Activated CD4-positive, alpha-beta T cell treated with anti-CD3 and anti-CD28 coated beads, Interleukin-2, Interleukin-6, amounts not matched to agents 100 ng/mL and 50 ng/mL, durations not matched to agents 16 hours and 8 hours (primary cell): Measurements from ENCODE around the gene OR2A1.
"Not testable (repeated sequence)": the region's sequence is repeated elsewhere in the genome, so short reads cannot be mapped to it uniquely, and the experiment has no call there.

Experiments
- DNase-seq: peaks from one replicate; pipeline ENCODE4 v3.0.0-alpha.2; 2020

OR2A1 gene, protein sequence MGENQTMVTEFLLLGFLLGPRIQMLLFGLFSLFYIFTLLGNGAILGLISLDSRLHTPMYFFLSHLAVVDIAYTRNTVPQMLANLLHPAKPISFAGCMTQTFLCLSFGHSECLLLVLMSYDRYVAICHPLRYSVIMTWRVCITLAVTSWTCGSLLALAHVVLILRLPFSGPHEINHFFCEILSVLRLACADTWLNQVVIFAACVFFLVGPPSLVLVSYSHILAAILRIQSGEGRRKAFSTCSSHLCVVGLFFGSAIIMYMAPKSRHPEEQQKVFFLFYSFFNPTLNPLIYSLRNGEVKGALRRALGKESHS

DNA sequence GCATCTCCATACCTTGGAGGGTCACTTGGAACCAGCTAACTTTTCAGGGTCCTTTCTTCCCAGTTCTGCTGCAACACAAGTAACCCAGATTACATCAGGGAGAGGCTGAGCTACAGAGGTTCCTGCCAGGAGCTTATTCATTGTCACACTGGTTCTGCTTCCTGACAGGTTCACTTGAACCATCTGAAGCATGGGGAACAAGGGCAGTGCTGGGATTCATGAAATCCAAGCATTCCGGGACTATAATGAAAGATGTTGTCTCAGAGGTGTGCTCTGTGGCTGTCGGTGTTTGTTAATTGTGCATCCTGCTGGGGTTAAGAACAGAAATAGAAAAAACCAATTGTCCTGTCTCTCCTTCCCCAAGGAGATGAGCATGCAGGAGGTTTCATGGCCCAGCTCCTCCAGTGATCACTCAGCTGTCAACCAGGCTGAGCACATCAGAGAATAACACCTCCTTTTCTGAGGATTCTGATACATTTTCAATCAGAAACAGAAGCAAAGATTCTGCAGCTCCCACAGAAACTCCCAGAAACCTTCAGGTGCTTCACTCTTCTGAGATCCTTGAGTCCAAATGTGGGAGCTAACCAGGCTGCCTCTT is at the start of gene OR2A1:
Gene OR2A1 (plus strand): TSS at position 548 of the 598 bp plus-strand sequence. CDS start 5,706 bp downstream, outside the sequence.
- DNase-seq: not testable (repeated sequence)

DNA sequence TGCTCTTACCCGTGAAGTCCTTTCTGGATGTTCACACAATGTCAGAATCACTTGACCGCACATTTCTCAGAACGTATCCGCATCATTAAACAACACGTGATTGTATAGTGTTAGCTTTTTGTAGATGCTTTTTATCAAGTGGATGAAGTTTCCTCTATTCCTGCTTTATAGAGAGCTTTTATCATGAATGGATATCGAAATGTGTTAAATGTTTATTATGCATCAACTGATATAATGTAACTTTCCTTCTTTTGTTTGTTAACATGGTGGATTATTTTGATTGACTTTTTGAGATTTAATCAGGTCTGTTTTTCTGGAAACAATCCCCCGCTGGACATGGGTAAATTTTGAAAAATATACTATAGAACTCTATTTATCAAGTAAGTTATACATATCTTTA is 47.5 kb upstream of the OR2A1 start, which contains the start of gene OR2A7:
Gene OR2A7 (minus strand): TSS at position 101 of the 400 bp plus-strand sequence. CDS start 5,164 bp downstream, outside the sequence.
- not testable (repeated sequence) for DNase-seq

DNA sequence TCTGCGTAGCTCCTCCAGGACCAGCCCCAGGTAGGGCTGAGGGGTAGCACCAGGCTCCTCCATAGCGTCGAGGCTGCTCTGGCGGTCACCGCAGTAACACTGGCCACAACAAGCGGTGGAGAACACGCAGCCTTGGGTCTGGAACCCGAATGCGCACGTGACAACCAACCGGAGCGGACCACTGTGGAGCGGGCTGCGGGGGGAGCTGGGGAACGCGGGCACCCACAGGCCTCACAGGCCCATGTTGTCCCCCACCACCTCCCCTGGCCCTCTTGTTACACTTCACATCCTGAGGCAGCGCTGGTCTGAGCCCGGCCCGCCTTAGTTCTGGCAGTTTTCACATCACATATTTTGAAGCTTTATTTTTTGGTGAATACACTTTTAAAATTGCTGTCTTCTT is 43.0 kb upstream of the OR2A1 start, which contains the start of gene CTAGE8:
Gene CTAGE8 (minus strand): TSS at position 101 of the 400 bp plus-strand sequence. CDS start 38 bp downstream, at position 63.
- DNase-seq: not testable (repeated sequence)

DNA sequence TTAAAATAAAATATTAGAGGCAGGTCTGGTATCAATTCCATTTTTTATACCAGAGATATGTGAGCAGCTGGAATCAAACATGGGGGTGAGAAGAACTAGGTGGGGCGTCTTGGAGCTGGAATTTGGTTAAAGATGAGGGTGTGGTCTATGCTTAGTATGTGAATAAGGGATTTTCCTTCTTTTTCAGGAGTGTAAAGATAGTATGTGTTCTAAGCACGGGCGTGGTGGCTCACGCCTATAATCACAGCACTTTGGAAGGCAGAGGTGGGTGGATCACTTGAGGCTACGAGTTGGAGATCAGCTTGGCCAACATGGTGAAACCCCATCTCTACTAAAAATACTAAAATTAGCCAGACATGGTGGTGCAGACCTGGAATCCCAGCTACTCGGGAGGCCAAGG is 36.9 kb upstream of the OR2A1 start:
- DNase-seq: not testable (repeated sequence)

DNA sequence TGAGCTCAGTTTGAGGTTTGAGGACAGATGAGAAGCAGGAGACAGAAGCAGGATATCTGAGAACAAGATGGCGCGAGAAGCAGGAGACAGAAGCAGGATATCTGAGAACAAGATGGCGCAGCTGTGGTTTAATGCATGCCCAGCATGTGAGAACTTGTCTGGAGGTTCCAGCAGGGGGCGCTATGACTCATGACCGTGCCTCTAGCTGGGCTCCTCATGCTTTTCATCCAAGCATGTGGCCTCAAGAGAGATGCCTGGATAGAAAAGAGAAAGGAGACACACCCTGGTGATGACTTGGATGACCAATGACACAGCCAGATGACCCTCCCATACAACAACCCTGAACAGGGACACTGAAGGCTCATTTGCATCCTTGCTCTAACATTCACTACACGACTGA is 32.2 kb upstream of the OR2A1 start:
- not testable (repeated sequence) for DNase-seq

DNA sequence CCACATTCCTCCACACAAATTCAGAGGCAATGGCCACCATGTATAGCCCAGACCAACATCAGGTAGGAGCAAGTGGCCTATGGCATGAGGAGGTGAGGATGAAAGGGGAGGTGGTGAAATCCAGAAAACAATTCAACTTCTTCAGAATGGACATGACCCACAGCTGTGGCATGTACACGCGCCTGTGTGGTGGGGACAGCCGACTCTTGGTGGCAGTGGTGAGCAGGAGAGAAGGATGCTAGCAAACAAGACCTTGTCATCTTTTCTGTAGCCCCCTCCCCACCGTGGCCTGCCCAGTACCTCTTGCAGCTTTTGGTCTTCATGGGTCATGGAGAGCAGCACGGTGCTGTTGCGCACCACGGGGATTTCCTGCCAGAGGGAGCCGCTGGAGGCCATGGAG is 30.2 kb upstream of the OR2A1 start:
- not testable (repeated sequence) for DNase-seq

DNA sequence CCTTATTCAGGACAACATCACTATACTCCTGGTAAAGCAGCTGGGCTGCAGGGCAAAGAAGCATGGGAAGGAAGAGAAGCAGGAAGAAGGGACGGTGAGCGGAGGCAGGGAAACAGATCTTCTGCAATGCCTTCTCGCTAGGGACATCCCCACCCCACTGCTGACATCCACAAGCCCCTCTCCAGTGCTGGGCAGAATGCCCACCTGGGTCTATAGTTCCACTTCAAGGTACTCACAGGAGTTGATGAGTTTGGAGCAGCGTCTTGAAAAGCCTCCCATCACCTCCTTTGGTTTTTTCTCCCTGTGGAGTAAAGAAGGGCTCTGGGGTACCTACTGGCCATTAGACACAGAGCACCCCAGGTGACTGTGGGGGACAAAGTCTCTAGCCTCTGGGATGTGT is 29.7 kb upstream of the OR2A1 start:
- not testable (repeated sequence) for DNase-seq

DNA sequence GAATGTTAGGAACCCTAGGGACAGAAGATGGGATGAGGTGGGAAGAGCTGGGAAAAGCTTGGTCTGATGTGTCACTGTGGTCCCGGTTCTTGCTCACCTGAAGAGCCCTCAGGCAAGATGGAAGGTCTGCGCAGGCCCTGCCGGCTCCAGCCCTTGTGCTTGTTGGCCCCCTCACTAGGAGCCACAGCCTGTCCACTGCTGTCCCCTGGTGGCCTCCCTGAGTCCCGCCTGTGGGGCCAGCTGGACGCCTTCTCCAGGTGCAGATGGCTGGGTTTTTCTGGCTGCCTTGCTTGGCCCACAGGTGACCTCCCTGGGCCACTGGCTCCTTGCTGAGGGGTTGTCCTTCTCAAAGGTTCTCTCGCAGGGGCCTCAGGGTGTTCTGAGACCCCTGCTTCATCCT is 28.5 kb upstream of the OR2A1 start:
- not testable (repeated sequence) for DNase-seq

DNA sequence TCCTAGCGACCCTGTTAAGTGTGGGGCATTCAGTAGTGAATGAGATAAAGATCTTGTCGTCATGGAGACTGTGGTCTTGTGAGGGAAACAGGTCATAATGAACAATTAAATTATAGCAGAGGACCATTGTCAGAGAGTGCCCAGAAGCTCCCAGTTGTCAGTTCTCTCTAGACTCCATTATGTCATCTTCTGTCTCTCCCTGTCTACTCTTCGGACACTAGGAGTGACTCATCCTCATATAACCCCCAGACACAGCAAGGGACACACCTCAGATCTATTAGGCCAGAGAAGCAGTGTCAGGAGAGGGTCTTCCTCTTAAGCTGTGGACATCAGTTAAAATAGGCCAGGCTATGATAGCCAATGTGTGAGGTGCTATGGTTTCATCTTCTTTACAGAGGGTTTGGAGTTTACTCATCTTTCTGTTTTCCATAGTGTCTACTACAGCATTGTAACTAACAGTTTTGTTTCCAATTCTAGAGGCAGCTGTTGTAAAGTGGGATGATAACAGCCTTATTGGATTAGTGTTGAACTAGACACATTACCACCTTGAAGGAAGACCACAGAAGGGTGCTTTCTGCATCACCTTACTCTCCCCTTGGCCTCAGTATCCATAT is 24.9 kb upstream of the OR2A1 start:
- not testable (repeated sequence) for DNase-seq

DNA sequence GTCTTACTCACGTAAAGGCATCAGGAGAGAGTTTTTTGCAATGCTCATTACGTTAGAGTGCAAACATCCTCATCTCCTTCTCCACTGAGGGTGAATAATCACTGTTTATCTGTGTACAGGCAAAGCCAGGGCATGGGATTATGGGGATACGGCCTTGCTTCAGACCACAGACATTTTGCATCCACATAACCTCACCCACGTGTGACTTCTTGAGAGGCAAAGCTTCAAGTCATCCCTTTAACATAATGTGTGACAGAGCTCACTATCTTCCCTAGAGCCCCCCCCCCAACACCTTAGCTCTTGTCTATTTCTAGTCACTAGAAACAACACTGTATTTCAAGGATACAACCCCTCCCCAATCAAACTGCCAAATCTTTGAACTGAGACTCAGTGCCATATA is 20.6 kb upstream of the OR2A1 start:
- not testable (repeated sequence) for DNase-seq

DNA sequence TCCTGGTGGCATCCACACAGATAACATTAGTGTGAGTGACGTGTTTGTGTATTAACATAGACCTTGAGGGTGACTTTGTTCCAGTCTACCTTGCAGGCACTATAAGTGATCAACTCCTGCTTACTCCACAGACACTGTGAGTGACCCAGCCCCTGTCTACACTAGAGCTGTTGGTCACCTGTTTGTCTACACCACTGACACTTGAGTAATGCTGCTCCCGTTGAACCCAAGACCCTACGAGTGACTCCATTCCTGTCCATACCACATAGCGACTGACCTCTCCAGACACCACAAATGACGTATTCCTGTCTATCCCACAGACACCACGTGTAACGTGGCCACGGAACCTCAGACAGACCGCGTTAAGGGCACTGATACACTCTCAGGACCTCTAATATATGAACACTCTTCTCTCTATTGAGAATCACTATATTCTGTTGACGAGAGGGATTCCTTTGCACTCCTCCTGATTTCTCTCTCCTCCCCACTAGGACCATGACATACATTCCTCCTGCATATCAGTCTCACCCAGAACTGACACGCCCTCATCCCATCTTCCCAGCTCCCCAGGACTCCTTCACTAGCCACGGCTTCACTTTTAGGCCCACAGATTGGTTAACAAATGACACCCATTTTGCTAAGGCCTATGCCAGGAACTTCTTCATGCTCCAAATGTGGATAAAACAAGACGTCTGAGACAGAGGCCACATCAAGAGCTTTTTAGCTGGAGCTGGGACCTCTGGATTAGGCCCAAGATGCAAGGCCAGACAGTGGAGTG is 19.6 kb upstream of the OR2A1 start:
- DNase-seq: not testable (repeated sequence)

DNA sequence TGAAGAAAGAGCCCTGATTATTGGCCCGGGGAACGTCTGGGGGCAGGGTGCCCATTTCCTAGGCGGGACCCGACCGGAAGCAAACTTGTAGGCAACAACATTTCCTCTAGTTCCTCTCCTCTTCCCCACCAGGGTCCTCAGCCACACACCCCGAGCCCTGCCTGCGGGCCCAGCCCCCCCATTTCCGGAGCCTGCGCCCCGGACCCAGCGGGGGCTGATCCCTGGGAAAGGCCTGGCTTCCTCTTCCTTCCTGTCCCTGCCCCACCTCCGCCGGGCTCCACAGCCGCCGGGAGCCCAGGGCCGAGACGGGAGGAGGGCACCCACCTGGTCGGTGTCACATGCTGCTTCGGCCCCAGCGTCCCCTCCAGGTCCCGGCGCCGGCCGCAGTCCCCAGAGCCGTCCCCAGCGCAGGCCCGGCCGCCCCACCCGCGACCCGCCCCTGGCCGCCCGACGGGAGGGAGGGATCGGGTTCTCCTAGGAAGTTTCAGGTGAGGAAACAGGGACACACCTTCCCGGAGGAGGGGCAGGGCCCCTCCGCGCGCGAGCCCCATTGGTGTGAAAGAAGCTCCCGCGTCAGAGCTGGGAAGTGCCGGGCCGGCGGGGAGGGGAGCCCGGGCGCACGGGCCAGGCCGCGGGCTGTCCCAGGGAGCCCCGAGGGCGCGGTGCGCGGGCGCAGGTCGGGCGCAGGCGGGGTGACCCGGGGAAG is 18.3 kb upstream of the OR2A1 start:
- not testable (repeated sequence) for DNase-seq

DNA sequence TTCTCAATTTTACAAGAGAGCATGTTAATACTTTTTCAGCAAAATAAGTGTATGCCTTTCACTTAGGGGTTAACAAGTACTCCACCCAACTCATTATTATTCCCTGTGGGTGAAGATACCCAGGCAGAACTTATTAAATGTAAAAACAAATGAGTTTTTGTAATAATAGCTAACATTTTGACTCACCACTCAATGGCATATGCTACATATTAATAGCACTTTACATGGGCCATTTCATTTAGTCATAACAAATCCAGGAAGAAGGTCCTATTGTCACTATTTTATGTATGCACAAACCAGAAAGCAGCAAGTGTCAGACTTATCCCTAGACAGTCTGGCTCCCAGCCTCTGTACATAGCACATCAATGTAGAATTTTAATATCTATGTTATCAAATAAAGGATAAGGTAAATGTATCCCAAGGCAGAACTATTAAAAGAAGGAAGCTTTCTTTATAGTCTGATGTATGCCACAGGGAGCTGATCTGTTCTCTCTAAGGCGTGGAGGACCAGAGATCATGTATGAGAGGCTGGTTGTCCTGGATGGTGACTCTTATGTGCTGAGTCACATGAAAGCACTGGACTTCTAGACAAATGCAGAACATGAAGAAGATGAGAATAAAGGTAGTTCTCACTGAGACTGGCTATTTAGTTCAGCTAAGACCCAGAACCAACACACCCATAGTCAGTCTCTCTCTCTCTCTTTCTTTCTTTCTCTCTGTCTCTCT is 9.5 kb upstream of the OR2A1 start:
- DNase-seq: not testable (repeated sequence)

DNA sequence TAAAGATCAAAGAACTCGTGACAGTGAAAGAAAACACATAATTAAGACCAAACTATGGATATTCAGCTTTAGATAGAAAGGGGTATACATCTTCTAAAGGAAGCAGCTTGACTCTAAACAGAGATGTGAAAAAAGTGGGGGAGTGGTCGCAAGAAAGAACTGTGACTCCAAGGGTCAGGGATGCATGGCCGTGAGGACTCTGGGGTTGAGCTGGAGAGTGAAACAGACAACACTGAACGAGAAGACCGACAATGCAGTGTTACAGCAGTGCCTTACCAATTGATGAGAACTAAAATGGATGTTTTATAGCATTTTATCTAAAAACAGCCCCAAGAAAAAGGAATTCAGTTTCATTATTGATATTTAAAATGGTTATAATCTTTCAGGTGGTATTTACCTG is 8.6 kb upstream of the OR2A1 start:
- DNase-seq: not testable (repeated sequence)

DNA sequence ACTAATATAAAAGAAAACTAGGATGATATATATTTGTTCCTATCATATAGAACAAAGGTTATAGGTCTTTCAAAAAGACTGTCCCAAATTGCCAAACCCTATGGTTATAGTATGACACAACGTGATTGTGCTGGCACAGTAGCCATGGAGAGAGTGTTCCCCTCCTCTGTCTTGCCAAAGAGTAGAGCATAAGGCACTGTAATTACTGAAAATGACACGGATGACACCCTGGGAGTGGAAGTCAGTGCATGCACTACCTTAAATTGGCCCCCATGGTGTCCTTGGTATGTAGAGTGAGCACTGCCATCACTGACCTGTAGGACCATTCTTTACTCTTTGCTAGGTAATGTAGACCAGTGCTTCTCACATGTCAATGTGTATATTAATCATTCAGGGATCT is 7.1 kb upstream of the OR2A1 start:
- not testable (repeated sequence) for DNase-seq

DNA sequence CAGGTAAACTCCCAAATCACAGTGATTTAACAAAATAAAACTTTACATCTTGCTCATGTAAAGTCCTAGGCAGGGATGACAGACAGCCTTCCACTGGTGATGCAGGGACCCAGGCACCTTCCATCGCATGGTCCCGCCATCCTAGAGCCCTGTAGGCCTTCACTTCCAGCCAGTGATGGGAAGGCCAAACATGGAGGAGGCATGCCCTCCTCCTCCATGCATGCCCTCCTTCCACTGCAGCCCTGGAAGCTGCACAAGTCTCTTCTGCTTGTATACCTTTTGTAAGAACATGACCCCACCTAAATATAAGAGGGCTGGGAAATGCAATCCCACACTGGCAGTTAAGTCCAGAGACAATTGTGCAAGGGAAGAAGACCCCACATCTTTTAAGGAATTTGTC is 2.5 kb upstream of the OR2A1 start:
- not testable (repeated sequence) for DNase-seq

DNA sequence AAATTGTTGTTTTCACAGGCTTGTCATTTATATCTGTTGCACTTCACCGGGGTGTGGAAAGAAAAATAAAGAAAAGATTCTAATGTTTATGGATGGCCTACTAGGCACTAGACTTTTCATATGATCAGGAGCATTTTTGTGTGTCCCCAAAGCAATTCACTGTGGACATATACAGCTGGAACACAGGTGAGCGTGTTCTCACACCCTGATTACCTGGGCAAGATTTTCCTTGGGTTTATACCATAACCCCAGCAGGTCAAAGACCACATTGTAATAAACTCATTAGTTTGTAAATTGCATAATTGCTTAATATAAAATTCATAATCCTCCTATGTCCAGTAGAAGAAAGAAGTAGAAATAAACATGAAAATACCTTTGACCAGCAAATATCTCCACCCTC is 1.0 kb upstream of the OR2A1 start:
- not testable (repeated sequence) for DNase-seq

DNA sequence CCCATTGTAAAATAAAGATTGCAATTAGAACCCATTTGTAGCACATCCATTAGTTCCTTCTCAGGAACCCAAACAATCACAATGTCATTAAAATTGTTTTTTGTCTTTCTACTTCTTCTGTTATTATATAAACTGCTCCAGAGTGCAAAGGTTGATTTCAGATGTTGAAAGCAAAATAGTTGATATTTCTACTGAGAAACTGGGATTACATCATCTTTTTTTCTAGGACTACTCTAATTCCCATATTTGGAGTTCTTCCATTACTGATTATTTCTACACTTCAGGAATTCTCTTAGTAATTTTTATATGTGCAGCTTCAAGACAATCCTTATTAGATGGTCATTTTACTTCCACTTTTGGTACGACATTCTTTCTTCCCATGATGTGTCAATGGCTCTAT is 5.3 kb downstream of the OR2A1 start:
- DNase-seq: not testable (repeated sequence)

DNA sequence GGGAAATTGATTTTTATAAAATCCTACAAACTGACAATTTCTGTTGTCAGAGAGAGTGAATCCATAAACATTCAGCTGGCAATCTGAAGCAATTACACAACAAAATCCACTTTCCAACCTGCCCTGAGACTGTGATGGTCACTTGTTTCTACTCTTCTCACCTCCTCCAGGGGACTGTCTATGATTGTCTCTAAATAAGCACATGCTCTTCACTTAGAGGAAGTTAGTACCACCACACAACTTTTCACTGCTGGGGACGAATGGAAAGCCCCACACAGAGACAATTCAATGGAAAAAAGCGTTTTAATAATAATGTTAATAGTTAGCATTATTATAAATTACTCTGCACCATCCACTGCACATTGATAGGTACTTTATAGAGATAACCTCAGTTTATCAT is 7.3 kb downstream of the OR2A1 start:
- not testable (repeated sequence) for DNase-seq

DNA sequence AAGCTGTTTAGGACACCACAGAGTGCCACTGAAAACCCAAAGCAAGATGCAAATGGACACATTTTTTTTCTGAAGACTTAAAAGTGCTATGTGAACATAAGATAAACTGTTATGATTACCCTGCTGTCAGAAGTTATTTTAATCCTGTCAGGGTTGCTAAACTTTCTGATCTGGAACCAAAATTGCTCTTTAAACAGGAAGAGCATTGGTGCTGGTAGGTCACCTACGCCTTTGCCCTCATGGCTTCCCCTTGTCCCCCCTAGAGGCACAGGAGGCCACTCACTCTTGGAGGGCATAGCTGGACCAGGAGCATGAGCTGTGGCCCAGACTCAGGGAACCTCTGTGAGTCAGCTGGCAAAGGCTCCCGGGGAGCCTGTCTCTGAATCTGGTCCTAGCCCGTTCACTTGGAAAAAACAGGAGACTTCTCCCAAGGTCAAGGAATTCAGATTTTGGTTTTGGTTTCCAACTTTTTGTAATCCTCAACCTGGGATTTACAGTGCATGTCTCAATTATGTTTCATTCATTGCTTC is 9.5 kb downstream of the OR2A1 start:
- DNase-seq: not testable (repeated sequence)

DNA sequence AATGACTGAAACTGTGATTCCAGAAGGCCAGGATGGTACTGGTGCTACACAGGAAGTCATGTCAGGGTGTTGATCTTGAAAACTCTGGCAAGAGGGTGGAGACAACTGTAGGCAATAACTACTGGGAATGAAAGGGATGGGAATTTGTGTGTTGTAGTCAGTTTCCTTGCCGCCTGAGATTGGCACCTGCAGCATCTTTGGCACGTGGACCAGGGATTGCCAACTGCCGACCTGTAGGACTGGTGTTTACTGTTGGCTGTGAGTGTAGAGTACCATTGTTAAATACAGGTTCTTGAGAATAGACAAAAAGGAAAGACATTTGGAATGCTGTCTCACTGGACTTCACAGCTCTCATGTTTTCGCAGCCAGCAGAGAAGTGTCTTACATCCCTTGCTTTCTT is 11.1 kb downstream of the OR2A1 start:
- not testable (repeated sequence) for DNase-seq
